ENCODE data around the gene AFF1. TPM values are rescaled to one million over a fixed set of nuclear protein-coding genes. Genes with fewer than 3 reads are reported as not detected.

AFF1 gene, protein sequence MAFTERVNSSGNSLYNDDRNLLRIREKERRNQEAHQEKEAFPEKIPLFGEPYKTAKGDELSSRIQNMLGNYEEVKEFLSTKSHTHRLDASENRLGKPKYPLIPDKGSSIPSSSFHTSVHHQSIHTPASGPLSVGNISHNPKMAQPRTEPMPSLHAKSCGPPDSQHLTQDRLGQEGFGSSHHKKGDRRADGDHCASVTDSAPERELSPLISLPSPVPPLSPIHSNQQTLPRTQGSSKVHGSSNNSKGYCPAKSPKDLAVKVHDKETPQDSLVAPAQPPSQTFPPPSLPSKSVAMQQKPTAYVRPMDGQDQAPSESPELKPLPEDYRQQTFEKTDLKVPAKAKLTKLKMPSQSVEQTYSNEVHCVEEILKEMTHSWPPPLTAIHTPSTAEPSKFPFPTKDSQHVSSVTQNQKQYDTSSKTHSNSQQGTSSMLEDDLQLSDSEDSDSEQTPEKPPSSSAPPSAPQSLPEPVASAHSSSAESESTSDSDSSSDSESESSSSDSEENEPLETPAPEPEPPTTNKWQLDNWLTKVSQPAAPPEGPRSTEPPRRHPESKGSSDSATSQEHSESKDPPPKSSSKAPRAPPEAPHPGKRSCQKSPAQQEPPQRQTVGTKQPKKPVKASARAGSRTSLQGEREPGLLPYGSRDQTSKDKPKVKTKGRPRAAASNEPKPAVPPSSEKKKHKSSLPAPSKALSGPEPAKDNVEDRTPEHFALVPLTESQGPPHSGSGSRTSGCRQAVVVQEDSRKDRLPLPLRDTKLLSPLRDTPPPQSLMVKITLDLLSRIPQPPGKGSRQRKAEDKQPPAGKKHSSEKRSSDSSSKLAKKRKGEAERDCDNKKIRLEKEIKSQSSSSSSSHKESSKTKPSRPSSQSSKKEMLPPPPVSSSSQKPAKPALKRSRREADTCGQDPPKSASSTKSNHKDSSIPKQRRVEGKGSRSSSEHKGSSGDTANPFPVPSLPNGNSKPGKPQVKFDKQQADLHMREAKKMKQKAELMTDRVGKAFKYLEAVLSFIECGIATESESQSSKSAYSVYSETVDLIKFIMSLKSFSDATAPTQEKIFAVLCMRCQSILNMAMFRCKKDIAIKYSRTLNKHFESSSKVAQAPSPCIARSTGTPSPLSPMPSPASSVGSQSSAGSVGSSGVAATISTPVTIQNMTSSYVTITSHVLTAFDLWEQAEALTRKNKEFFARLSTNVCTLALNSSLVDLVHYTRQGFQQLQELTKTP
- 10 to 100 TPM; 67.2 to 80.5 (median 70.5) TPM for total RNA-seq

DNA sequence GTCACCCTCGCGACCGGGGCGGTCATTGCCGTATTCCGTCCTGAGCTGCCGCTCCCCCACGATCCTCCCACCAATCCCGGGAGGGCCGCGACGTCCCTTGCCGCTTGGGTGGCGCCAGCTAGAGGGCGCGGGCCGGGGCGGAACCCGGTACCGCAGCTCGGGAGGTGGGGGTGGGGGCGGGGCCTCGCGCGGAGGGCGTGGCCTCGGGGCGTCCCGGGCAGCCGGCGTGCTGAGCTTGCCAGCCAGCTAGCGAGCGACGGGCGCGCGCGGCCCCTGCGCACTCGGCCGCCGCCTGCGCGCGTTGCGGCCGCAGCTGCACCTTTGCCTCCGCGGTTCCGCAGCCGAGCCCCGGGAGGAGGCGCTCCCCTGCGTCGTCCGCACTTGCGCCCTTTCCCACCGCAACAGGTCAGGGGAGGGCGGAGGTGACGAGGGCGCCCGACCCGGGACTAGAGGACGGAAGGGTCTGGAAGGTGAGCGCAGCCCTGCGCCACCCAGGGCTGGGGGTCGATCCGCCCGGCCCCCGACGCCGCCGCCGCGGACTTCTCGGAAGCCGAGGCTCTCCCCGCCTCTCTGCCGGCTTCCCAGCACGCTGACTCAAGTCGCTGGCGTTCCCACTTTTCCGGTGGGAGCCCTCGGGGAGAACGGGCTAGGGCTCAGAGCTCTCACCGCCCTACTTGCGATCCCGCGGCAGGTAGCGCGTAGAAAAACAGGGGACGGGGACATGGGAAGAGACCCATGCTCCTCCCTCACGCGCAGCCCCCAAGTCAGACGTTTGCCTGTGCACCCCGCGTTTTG is at the start of gene AFF1:
Gene AFF1, plus strand, starts transcription at position 241 of the 795 bp plus-strand sequence. CDS start 13,523 bp downstream, outside the sequence.
- H3K4me1 ChIP-seq, result peaks cover 4 to 13% of the 10 kb centered on the region in 2 donors
- H3K4me3 ChIP-seq, result peak within 1 kb of the TSS; percentile 70 to 96 (median 84)
- TF ChIP-seq, protein P1, sequence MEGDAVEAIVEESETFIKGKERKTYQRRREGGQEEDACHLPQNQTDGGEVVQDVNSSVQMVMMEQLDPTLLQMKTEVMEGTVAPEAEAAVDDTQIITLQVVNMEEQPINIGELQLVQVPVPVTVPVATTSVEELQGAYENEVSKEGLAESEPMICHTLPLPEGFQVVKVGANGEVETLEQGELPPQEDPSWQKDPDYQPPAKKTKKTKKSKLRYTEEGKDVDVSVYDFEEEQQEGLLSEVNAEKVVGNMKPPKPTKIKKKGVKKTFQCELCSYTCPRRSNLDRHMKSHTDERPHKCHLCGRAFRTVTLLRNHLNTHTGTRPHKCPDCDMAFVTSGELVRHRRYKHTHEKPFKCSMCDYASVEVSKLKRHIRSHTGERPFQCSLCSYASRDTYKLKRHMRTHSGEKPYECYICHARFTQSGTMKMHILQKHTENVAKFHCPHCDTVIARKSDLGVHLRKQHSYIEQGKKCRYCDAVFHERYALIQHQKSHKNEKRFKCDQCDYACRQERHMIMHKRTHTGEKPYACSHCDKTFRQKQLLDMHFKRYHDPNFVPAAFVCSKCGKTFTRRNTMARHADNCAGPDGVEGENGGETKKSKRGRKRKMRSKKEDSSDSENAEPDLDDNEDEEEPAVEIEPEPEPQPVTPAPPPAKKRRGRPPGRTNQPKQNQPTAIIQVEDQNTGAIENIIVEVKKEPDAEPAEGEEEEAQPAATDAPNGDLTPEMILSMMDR (IDR thresholded peaks at IDR 0.05), result no peak
- TF ChIP-seq POLR2AphosphoS5 (IDR thresholded peaks at IDR 0.05), result peak; percentile 48 to 84 (median 61)
- H3K9me3 ChIP-seq, result no peaks in the 10 kb centered on the region
- peak; percentile 92 for DNase-seq (ENCODE audit: low spot score in 2 of 2)
- no peaks in the 10 kb centered on the region for H3K27me3 ChIP-seq
- H3K27ac ChIP-seq, result peak within 1 kb of the TSS; percentile 94 to 98
- intact Hi-C loops (cut with DNase I; ENCODE audit: low total_unique reads), result no loop called here
- no peaks in the 10 kb centered on the region for H3K36me3 ChIP-seq

DNA sequence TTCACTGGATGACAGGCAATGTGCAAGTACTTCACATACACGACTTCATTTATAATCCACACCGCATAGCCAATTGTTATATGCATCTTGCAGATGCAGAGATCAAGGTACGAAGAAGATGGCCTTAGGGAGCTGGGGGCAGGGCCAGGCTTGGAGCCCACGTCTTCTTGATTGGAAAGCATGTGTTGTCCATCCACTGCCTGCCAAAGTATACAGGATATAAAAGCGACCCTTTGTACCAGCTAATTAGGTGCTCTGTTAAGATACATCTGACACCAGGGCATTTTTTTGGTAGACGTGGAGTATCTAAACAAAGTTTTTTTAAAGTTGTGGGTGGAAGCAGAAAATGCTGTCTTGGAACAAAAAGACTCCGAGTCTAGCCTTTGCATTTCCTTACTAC is 44.0 kb upstream of the AFF1 start:
- H3K9me3 ChIP-seq, result no peaks in the 10 kb centered on the region
- H3K36me3 ChIP-seq, result no peaks in the 10 kb centered on the region
- H3K27ac ChIP-seq, result peak overlapping the region; percentile 92 to 99
- TF ChIP-seq, protein P1 (IDR thresholded peaks at IDR 0.05), result no peak
- TF ChIP-seq POLR2A (IDR thresholded peaks at IDR 0.05) (no peak), POLR2AphosphoS5 (IDR thresholded peaks at IDR 0.05) (peak in 1 of 3 donors; percentile 26)
- DNase-seq (ENCODE audit: low spot score in 2 of 2), result no peak
- intact Hi-C loops (cut with DNase I; ENCODE audit: low total_unique reads), result no loop called here
- no peaks in the 10 kb centered on the region for H3K27me3 ChIP-seq
- no peaks in the 10 kb centered on the region for H3K4me1 ChIP-seq
- peak overlapping the region in 2 of 3 donors; percentile 73 to 91 for H3K4me3 ChIP-seq

DNA sequence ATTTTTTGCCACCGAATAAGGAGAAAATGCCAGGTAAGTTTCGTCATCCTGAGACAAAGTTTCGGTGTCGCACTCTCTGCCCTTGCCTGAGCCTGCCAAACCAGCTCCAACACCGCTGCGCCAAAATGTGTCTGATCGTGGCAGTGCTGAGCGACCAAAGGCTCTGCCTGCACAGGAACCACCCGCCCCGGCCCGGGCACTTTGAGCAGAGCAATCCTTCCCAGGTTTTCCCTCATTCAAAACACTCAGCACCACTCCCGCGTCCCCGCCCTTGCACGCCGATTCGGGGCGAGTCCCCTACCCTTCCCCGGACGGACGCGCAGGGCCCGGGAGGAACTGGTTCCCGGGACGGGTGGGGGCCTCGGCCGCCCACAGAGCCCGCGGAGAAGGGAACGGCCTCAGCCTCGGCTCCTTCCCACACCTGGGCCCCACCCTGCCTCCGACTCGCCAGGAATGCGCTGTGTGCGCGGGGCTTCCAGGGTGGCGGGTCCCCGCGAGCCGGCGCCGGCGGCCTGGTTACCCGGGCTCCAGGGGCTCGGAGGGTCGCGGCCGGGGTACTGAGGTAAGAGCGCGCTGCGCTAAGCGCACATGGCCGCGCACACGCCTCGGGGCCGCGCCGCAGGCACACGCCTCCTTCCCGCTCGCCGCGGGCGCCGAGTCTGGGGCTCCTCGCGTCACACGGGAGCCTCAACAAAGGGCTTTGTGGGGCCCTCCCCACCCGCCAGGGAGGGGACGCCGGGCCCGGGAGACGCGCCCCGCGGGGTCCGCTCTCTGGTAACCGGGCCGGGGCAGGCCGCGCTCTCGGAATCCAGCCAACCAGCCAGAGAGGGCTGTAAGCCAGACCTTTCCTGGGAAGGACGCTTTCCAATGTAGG is 42.8 kb upstream of the AFF1 start, which contains the start of gene C4orf36:
Gene C4orf36, minus strand, starts transcription at position 661 of the 874 bp plus-strand sequence. CDS start 902 bp downstream, outside the sequence.
- H3K36me3 ChIP-seq, result no peaks in the 10 kb centered on the region
- no peaks in the 10 kb centered on the region for H3K9me3 ChIP-seq
- H3K4me1 ChIP-seq, result no peaks in the 10 kb centered on the region
- intact Hi-C loops (cut with DNase I; ENCODE audit: low total_unique reads), result no loop called here
- DNase-seq (ENCODE audit: low spot score in 2 of 2), result peak; percentile 86 to 87
- H3K4me3 ChIP-seq, result peak within 1 kb of the TSS; percentile 73 to 91 (median 87)
- peak within 1 kb of the TSS; percentile 92 to 99 for H3K27ac ChIP-seq
- H3K27me3 ChIP-seq, result no peaks in the 10 kb centered on the region
- TF ChIP-seq POLR2A (IDR thresholded peaks at IDR 0.05), result peak; percentile 36
- TF ChIP-seq, protein P1 (IDR thresholded peaks at IDR 0.05), result no peak
- peak; percentile 42 to 68 (median 57) for TF ChIP-seq POLR2AphosphoS5 (IDR thresholded peaks at IDR 0.05)

DNA sequence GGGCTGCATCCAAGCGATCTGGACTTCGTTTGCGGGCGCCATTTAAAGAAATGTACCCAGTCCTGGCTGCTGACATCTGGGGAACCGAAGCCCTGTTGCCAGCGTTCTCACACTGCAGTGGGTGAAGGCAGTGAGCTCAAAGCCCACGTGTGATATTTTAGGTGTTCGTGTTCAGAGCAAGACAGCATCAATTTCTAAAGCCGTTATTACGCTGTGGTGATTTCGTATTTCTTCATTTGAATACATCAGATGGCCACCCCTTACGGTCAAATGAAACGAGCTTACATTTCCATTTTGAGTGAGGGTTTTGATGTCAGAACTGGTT is 42.2 kb upstream of the AFF1 start:
- H3K4me1 ChIP-seq, result no peaks in the 10 kb centered on the region
- no peak for DNase-seq (ENCODE audit: low spot score in 2 of 2)
- no peaks in the 10 kb centered on the region for H3K36me3 ChIP-seq
- TF ChIP-seq, protein P1 (IDR thresholded peaks at IDR 0.05), result no peak
- TF ChIP-seq POLR2A (IDR thresholded peaks at IDR 0.05) (no peak), POLR2AphosphoS5 (IDR thresholded peaks at IDR 0.05) (no peak)
- H3K9me3 ChIP-seq, result no peaks in the 10 kb centered on the region
- H3K27ac ChIP-seq, result peak overlapping the region; percentile 92 to 99
- intact Hi-C loops (cut with DNase I; ENCODE audit: low total_unique reads), result no loop called here
- peak overlapping the region; percentile 73 to 91 (median 87) for H3K4me3 ChIP-seq
- H3K27me3 ChIP-seq, result no peaks in the 10 kb centered on the region
